ENCODE results near the gene GASK1B. TPM values are rescaled to one million over a fixed set of nuclear protein-coding genes. Genes with fewer than 3 reads are reported as not detected.
A peak's percentile ranks its signal among the peaks of the same experiment; 100 is the strongest.

Gene GASK1B
- total RNA-seq, result under 1 TPM in 3 of 5 donors, not detected in 2; 0.30 to 0.57 (median 0.41) TPM
- total RNA-seq (2013), result 1.1 TPM
- total RNA-seq, result 0 to 34.2 (median 0) reads per million in 29 experiments

DNA sequence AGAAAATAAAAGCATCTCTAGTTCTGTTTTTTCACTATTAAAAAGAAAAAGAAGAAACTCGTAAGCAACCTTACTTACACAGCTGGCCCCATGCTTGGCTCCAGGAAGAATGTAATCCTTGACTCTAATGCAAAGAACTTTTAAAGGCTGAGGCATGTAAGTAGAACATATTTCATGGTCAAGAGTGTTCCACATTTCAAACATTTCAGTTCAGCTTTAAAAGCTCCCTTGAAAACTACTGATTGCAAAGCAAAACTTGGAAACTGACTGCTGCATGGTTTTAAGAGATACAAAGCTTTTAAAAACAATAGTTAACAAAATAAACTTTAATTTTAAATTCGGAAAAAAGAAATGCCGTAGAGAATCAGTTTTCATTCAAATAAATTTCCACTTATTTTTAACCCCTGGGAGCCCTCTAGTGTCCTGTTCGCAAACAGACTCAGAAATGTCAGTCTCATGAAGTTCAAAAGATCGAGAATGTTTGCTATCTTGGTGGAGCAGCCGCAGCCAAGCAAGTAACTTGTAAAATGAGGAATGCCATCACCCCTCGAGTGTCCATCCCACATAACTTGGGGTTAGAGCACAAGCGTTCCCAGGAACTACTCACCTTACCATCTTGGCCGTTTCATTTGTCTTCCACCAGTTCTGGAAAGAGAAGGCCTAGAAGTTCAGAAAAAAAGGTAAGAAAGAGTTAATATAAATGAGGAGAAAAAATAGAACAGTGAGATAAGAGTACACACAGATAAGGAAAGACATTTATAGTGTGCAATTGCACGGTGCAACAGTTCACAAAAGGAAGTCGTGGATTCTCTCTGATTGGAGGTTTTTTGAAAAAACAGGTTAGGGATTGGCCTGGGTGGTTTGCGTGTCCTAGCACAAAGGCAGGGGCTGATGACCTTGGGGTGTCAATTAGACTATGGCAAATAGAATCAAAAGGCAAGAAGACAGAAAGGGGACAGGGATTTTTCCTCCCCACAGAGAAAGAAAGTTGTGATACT, at the start of gene GASK1B:
TSS of gene GASK1B (minus strand) at position 765 of the 998 bp plus-strand sequence. CDS start 1,650 bp downstream, outside the sequence.
- no peak for DNase-seq
- no peak for ATAC-seq (replicated peaks in 1 of 4)
- no peak within 1 kb of the TSS for H3K27ac ChIP-seq (ENCODE audit: low read length)
- no peaks in the 10 kb centered on the region for H3K36me3 Mint-ChIP-seq
- ChIA-PET CTCF (no interaction called here), POLR2A (no interaction called here)
- H3K36me3 ChIP-seq (ENCODE audit: control insufficient read depth in 2 of 2, extremely low read depth in 1 of 2, insufficient read depth in 1 of 2, low read length in 1 of 2), result no peaks in the 10 kb centered on the region
- peaks cover 23 to 29% of the 10 kb centered on the region in 2 donors for H3K27me3 Mint-ChIP-seq
- peaks cover 0 to 16% of the 10 kb centered on the region in 2 experiments for H3K27me3 ChIP-seq (replicated peaks in 1 of 2; ENCODE audit: control insufficient read depth in 2 of 2, extremely low read depth in 1 of 2, insufficient read depth in 2 of 2, low read length in 1 of 2)
- no peaks in the 10 kb centered on the region for H3K9me3 Mint-ChIP-seq
- H3K4me3 Mint-ChIP-seq, result no peak within 1 kb of the TSS
- peaks cover 1 to 6% (median 2%) of the 10 kb centered on the region in 3 donors for H3K4me1 Mint-ChIP-seq
- 15% methylated on average over 4 of the region's 12 CpGs for WGBS (ENCODE audit: insufficient coverage)
- H3K27ac Mint-ChIP-seq, result no peak within 1 kb of the TSS
- H3K4me1 ChIP-seq (ENCODE audit: control insufficient read depth in 1 of 2, extremely low read depth in 1 of 2, insufficient read depth in 2 of 2, low read length in 2 of 2), result no peaks in the 10 kb centered on the region
- H3K4me3 ChIP-seq (ENCODE audit: control insufficient read depth in 1 of 2, extremely low read depth in 1 of 2, low read length in 1 of 2), result no peak within 1 kb of the TSS
- H3K9me3 ChIP-seq, result no peaks in the 10 kb centered on the region

DNA sequence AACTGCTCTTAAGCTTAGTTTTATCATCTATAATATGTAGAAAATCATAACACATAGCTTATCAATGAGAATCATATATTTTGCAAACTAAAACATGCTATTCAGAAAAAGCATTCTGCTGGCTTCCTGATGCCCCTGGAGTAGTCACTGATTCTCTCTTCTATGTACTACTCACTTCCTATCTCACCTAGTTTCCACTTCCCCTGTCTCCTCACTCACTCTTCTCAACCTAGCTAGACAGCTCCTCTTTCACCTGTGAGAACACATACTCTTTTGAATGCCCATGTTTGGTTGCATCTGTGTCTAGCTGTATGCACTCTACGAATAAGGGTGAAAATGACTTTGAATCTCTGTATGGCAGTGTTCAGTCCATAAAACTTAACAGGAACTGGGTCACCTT, 46.8 kb upstream of the GASK1B start:
- POLR2A ChIA-PET, result no interaction called here
- no peaks in the 10 kb centered on the region for H3K9me3 ChIP-seq
- ATAC-seq (replicated peaks in 1 of 4), result no peak
- Mint-ChIP-seq H3K4me3 (no peak overlapping the region), H3K9me3 (no peaks in the 10 kb centered on the region), H3K4me1 (no peaks in the 10 kb centered on the region), H3K27me3 (peaks cover 0 to 3% of the 10 kb centered on the region in 2 donors), H3K27ac (no peak overlapping the region), H3K36me3 (no peaks in the 10 kb centered on the region)
- WGBS (ENCODE audit: insufficient coverage), result no CpG with 5 or more reads among the region's 1 CpG
- CTCF ChIA-PET, result no interaction called here
- no peak overlapping the region for H3K27ac ChIP-seq (ENCODE audit: low read length)
- H3K36me3 ChIP-seq (ENCODE audit: control insufficient read depth in 2 of 2, extremely low read depth in 1 of 2, insufficient read depth in 1 of 2, low read length in 1 of 2), result no peaks in the 10 kb centered on the region
- no peak for DNase-seq
- no peaks in the 10 kb centered on the region for H3K4me1 ChIP-seq (ENCODE audit: control insufficient read depth in 1 of 2, extremely low read depth in 1 of 2, insufficient read depth in 2 of 2, low read length in 2 of 2)
- no peak overlapping the region for H3K4me3 ChIP-seq (ENCODE audit: control insufficient read depth in 1 of 2, extremely low read depth in 1 of 2, low read length in 1 of 2)
- H3K27me3 ChIP-seq (replicated peaks in 1 of 2; ENCODE audit: control insufficient read depth in 2 of 2, extremely low read depth in 1 of 2, insufficient read depth in 2 of 2, low read length in 1 of 2), result no peaks in the 10 kb centered on the region

DNA sequence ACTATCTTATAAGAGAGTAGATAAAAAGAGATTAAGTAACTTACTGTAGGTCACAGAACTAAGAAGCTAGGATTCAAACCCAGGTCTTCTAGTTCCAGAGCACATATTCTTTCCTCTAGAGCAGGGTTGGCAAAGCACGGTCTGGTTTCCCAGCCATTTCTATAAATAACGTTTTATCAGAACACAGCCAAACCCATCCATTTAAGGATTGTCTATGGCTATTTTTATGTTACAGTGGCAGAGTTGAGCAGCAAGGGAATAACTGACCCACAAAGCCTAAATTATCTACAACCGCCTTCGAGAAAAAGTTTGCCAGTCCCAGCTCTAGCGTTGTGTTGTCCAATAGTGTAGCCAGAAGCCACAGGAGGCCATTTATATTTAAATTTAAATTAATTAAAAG, 44.9 kb upstream of the GASK1B start:
- Mint-ChIP-seq H3K27me3 (peaks cover 3 to 4% of the 10 kb centered on the region in 2 donors), H3K36me3 (no peaks in the 10 kb centered on the region), H3K4me1 (no peaks in the 10 kb centered on the region), H3K27ac (no peak overlapping the region), H3K9me3 (no peaks in the 10 kb centered on the region), H3K4me3 (no peak overlapping the region)
- no peaks in the 10 kb centered on the region for H3K36me3 ChIP-seq (ENCODE audit: control insufficient read depth in 2 of 2, extremely low read depth in 1 of 2, insufficient read depth in 1 of 2, low read length in 1 of 2)
- H3K4me1 ChIP-seq (ENCODE audit: control insufficient read depth in 1 of 2, extremely low read depth in 1 of 2, insufficient read depth in 2 of 2, low read length in 2 of 2), result no peaks in the 10 kb centered on the region
- no CpG with 5 or more reads among the region's 5 CpGs for WGBS (ENCODE audit: insufficient coverage)
- H3K27ac ChIP-seq (ENCODE audit: low read length), result no peak overlapping the region
- H3K27me3 ChIP-seq (replicated peaks in 1 of 2; ENCODE audit: control insufficient read depth in 2 of 2, extremely low read depth in 1 of 2, insufficient read depth in 2 of 2, low read length in 1 of 2), result no peaks in the 10 kb centered on the region
- ATAC-seq (replicated peaks in 1 of 4) (no peak), DNase-seq (no peak)
- POLR2A ChIA-PET, result no interaction called here
- no peak overlapping the region for H3K4me3 ChIP-seq (ENCODE audit: control insufficient read depth in 1 of 2, extremely low read depth in 1 of 2, low read length in 1 of 2)
- CTCF ChIA-PET, result no interaction called here
- H3K9me3 ChIP-seq, result no peaks in the 10 kb centered on the region

DNA sequence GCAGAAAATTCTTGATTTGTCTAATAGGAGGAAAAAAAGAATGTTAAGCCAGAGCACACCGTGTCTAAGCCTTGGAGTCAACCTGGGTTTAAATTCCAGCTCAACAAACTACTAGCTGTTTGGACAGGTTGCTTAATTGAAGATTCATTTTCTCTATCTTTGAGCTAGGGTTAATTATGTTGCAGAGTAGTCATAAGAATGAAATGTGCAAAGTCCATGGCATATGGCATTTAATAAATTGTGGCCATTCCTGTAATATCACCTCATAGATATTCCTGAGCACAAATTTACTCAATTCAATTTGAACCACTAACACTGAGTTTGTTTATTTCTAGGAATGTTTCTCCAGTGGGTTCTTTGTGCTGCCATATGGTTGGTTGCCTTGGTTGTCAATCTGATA, 42.0 kb upstream of the GASK1B start:
- peaks cover 5 to 8% of the 10 kb centered on the region in 2 experiments for H3K4me1 ChIP-seq (ENCODE audit: control insufficient read depth in 1 of 2, extremely low read depth in 1 of 2, insufficient read depth in 2 of 2, low read length in 2 of 2)
- Mint-ChIP-seq H3K4me1 (peaks cover 11 to 17% (median 13%) of the 10 kb centered on the region in 3 donors), H3K4me3 (no peak overlapping the region), H3K27me3 (peaks cover 3 to 18% of the 10 kb centered on the region in 2 donors), H3K36me3 (no peaks in the 10 kb centered on the region), H3K27ac (no peak overlapping the region), H3K9me3 (no peaks in the 10 kb centered on the region)
- CTCF ChIA-PET, result no interaction called here
- peaks cover 0 to 5% of the 10 kb centered on the region in 2 experiments for H3K27me3 ChIP-seq (replicated peaks in 1 of 2; ENCODE audit: control insufficient read depth in 2 of 2, extremely low read depth in 1 of 2, insufficient read depth in 2 of 2, low read length in 1 of 2)
- no peak for DNase-seq
- no peaks in the 10 kb centered on the region for H3K36me3 ChIP-seq (ENCODE audit: control insufficient read depth in 2 of 2, extremely low read depth in 1 of 2, insufficient read depth in 1 of 2, low read length in 1 of 2)
- ATAC-seq (replicated peaks in 1 of 4), result no peak
- no peak overlapping the region for H3K27ac ChIP-seq (ENCODE audit: low read length)
- no CpG with 5 or more reads among the region's 1 CpG for WGBS (ENCODE audit: insufficient coverage)
- POLR2A ChIA-PET, result no interaction called here
- H3K4me3 ChIP-seq (ENCODE audit: control insufficient read depth in 1 of 2, extremely low read depth in 1 of 2, low read length in 1 of 2), result no peak overlapping the region
- no peaks in the 10 kb centered on the region for H3K9me3 ChIP-seq

DNA sequence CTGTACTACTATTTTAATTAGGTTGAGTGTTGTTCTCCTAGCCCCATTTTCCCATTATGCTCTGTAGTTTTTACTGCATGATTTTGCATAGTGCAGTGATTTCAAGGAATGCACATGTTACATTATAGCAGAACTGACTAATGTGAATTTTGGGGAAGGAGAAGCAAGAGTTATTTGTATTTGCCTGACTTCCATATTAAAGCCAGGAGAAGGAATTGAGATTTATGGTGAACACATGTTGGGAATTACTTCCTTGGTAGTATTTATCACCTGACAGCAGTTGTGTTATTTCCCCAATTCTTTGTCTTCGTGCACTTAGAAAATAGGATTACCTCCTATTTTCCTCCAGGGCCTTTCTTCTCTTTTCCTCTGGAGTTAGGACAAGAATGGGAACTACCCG, 40.6 kb upstream of the GASK1B start:
- DNase-seq (no peak), ATAC-seq (replicated peaks in 1 of 4) (no peak)
- Histone ChIP-seq H3K9me3 (no peaks in the 10 kb centered on the region), H3K4me3 (ENCODE audit: control insufficient read depth in 1 of 2, extremely low read depth in 1 of 2, low read length in 1 of 2) (no peak overlapping the region), H3K27me3 (replicated peaks in 1 of 2; ENCODE audit: control insufficient read depth in 2 of 2, extremely low read depth in 1 of 2, insufficient read depth in 2 of 2, low read length in 1 of 2) (peaks cover 0 to 5% of the 10 kb centered on the region in 2 experiments), H3K27ac (ENCODE audit: low read length) (no peak overlapping the region), H3K36me3 (ENCODE audit: control insufficient read depth in 2 of 2, extremely low read depth in 1 of 2, insufficient read depth in 1 of 2, low read length in 1 of 2) (no peaks in the 10 kb centered on the region), H3K4me1 (ENCODE audit: control insufficient read depth in 1 of 2, extremely low read depth in 1 of 2, insufficient read depth in 2 of 2, low read length in 2 of 2) (peaks cover 5 to 10% of the 10 kb centered on the region in 2 experiments)
- Mint-ChIP-seq H3K9me3 (no peaks in the 10 kb centered on the region), H3K4me1 (peaks cover 14 to 22% (median 19%) of the 10 kb centered on the region in 3 donors), H3K4me3 (no peak overlapping the region), H3K27ac (no peak overlapping the region), H3K36me3 (no peaks in the 10 kb centered on the region), H3K27me3 (peaks cover 3 to 26% of the 10 kb centered on the region in 2 donors)
- ChIA-PET CTCF (interaction anchor here in 1 of 2 donors (0.6 kb wide), 1 partner anchor 1140 kb away, joined by 3 read pairs; no protein-coding TSS in a partner anchor), POLR2A (no interaction called here)
- no CpG with 5 or more reads among the region's 2 CpGs for WGBS (ENCODE audit: insufficient coverage)

DNA sequence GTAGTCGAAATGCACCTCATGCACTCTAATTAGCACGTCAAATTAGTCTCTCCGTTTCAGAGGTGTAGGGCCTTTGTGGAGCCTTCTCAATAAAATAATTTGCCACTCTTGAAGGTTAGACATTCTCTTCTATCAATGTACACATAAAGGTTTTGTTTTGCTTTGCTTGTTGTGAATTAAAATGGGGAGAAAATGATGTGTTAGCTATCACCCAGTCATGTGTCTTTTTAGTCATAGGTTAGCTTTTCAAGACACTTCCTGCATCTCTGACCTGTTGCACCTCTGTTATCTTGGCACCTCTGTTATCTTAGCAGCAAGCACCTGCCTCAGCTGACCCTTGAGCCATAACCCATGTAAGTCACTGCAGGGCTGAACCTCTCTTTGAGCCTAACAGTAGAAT, 38.4 kb upstream of the GASK1B start:
- peaks cover 5 to 10% of the 10 kb centered on the region in 2 experiments for H3K4me1 ChIP-seq (ENCODE audit: control insufficient read depth in 1 of 2, extremely low read depth in 1 of 2, insufficient read depth in 2 of 2, low read length in 2 of 2)
- no peaks in the 10 kb centered on the region for H3K9me3 ChIP-seq
- ChIA-PET POLR2A (no interaction called here), CTCF (no interaction called here)
- H3K4me3 Mint-ChIP-seq, result peak overlapping the region in 1 of 3 donors; percentile 82
- no peak overlapping the region for H3K27ac ChIP-seq (ENCODE audit: low read length)
- DNase-seq (no peak), ATAC-seq (replicated peaks in 1 of 4) (no peak)
- no peak overlapping the region for H3K4me3 ChIP-seq (ENCODE audit: control insufficient read depth in 1 of 2, extremely low read depth in 1 of 2, low read length in 1 of 2)
- H3K9me3 Mint-ChIP-seq, result no peaks in the 10 kb centered on the region
- H3K27me3 Mint-ChIP-seq, result peaks cover 3 to 29% of the 10 kb centered on the region in 2 donors
- no peak overlapping the region for H3K27ac Mint-ChIP-seq
- H3K36me3 Mint-ChIP-seq, result no peaks in the 10 kb centered on the region
- no CpG with 5 or more reads among the region's 3 CpGs for WGBS (ENCODE audit: insufficient coverage)
- H3K27me3 ChIP-seq (replicated peaks in 1 of 2; ENCODE audit: control insufficient read depth in 2 of 2, extremely low read depth in 1 of 2, insufficient read depth in 2 of 2, low read length in 1 of 2), result peaks cover 0 to 5% of the 10 kb centered on the region in 2 experiments
- peaks cover 14 to 22% (median 19%) of the 10 kb centered on the region in 3 donors for H3K4me1 Mint-ChIP-seq
- H3K36me3 ChIP-seq (ENCODE audit: control insufficient read depth in 2 of 2, extremely low read depth in 1 of 2, insufficient read depth in 1 of 2, low read length in 1 of 2), result no peaks in the 10 kb centered on the region
